Lung (tissue), 12 donors: ENCODE data around the gene EXD2. TPM values are rescaled to one million over a fixed set of nuclear protein-coding genes. Genes with fewer than 3 reads are reported as not detected.

Experiments used
- ATAC-seq: fragments of 200-7000 bp; cut with Tn5 transposase; one replicate; pipeline ENCODE4 v1.9.1; 2020; ENCODE audit warnings: moderate number of reproducible peaks; ENCODE audit not compliant: insufficient read depth, low FRiP score
- DNase-seq, 3 donors: peaks; one replicate each; pipeline ENCODE4 v3.0.0-alpha.2; 2013 to 2017
- H3K27ac ChIP-seq, 2 donors: one replicate each; pipeline ENCODE4 v1.5.1; 2013; ENCODE audit warnings: mild to moderate bottlenecking in 2 of 2, moderate library complexity in 2 of 2, control low read depth in 1 of 2, inconsistent platforms in 1 of 2, low read depth in 1 of 2, low read length in 1 of 2
- H3K27me3 ChIP-seq, 3 donors: one replicate each; pipeline ENCODE4 v1.5.1; 2013; ENCODE audit warnings: low read length in 2 of 3; ENCODE audit not compliant: control insufficient read depth in 3 of 3, insufficient read depth in 3 of 3
- H3K36me3 ChIP-seq, 4 donors: one replicate each; pipeline ENCODE4 v1.5.1; 2013; ENCODE audit warnings: low read length in 4 of 4, mild to moderate bottlenecking in 1 of 4, moderate library complexity in 1 of 4; ENCODE audit not compliant: control insufficient read depth in 4 of 4, insufficient read depth in 4 of 4
- H3K4me1 ChIP-seq, 5 donors: one replicate each; pipeline ENCODE4 v1.5.1; 2013; ENCODE audit warnings: low read length in 5 of 5, mild to moderate bottlenecking in 2 of 5, moderate library complexity in 1 of 5; ENCODE audit not compliant: control insufficient read depth in 5 of 5, insufficient read depth in 5 of 5
- H3K4me3 ChIP-seq: one replicate; pipeline ENCODE4 v1.5.1; 2013; ENCODE audit warnings: mild to moderate bottlenecking, control low read depth, moderate library complexity
- H3K9ac ChIP-seq, 2 donors: one replicate each; pipeline ENCODE4 v1.5.1; 2013; ENCODE audit warnings: low read length in 2 of 2, control low read depth in 1 of 2; ENCODE audit not compliant: insufficient read depth in 1 of 2
- H3K9me3 ChIP-seq, 4 donors: one replicate each; pipeline ENCODE4 v1.5.1; 2013; ENCODE audit warnings: low read length in 3 of 4, mild to moderate bottlenecking in 1 of 4, moderate library complexity in 1 of 4; ENCODE audit not compliant: control insufficient read depth in 4 of 4, insufficient read depth in 3 of 4
- CTCF ChIP-seq: IDR thresholded peaks from 2 replicates; pipeline ENCODE4 v1.5.1; 2012; ENCODE audit warnings: mild to moderate bottlenecking; ENCODE audit errors: control extremely low read depth, extremely low read depth
- WGBS, 2 donors: extraction: QIAGEN DNeasy Blood & Tissue Kit; methylation state at CpG; one replicate each; pipeline ENCODE4 v1.1.7; 2013; 5-methylcytosine and 5-hydroxymethylcytosine counted together
- polyA plus RNA-seq, 2 donors: library from polyadenylated mRNA; stranded (reverse); fragments of 200-250 nt; gene quantifications; one replicate each; pipeline ENCODE4 v1.2.1, GENCODE V29; 2013
- total RNA-seq, 2 donors: library from RNA; depleted of rRNA in 1 of 2; stranded (reverse); fragments of >200 nt in 1 of 2; gene quantifications; one replicate each; pipeline ENCODE4 v1.2.1, GENCODE V29; 2014 to 2021
- donor health status: control.
- donor health status: control.
- donor health status: Bipolar disorder and iron deficiency.
- donor health status: healthy.
- donor health status: DM: yes; HTN: yes; CAD: no.

EXD2 gene
- total and polyA plus RNA-seq, 4 donors, result 9.0 to 25.7 (median 14.8) TPM

- Histone ChIP-seq H3K36me3 (no peaks in the 10 kb centered on the region), H3K27ac (peak overlapping the region in 1 of 2 donors; percentile 13), H3K9ac (no peak overlapping the region), H3K9me3 (no peaks in the 10 kb centered on the region), H3K27me3 (no peaks in the 10 kb centered on the region), H3K4me1 (peaks cover 0 to 7% (median 4%) of the 10 kb centered on the region in 5 donors), H3K4me3 (no peak overlapping the region)
- no peak for TF ChIP-seq CTCF
- ATAC-seq (no peak), DNase-seq (no peak)
- WGBS, 2 donors, result 77 to 81% methylated on average over 9 of the region's 9 CpGs
Observed at GRCh38 chr14:69284170-69284569, 92.9 kb downstream of the EXD2 start.

GRCh38 chr14:69285661-69286255 is 94.5 kb downstream of the EXD2 start:
- ATAC-seq (no peak), DNase-seq (no peak)
- Histone ChIP-seq H3K4me1 (peaks cover 0 to 7% (median 4%) of the 10 kb centered on the region in 5 donors), H3K27me3 (no peaks in the 10 kb centered on the region), H3K9ac (no peak overlapping the region), H3K36me3 (no peaks in the 10 kb centered on the region), H3K9me3 (no peaks in the 10 kb centered on the region), H3K4me3 (no peak overlapping the region), H3K27ac (no peak overlapping the region)
- WGBS, 2 donors, result 79 to 88% methylated on average over 7 of the region's 7 CpGs
- no peak for TF ChIP-seq CTCF

- WGBS, 2 donors, result 79 to 87% methylated on average over 9 of the region's 9 CpGs
- TF ChIP-seq CTCF, result no peak
- Histone ChIP-seq H3K4me1 (peaks cover 0 to 15% (median 4%) of the 10 kb centered on the region in 5 donors), H3K27me3 (no peaks in the 10 kb centered on the region), H3K4me3 (no peak overlapping the region), H3K36me3 (no peaks in the 10 kb centered on the region), H3K9ac (peak overlapping the region in 1 of 2 donors; percentile 28), H3K27ac (peak overlapping the region in 1 of 2 donors; percentile 35), H3K9me3 (peaks cover 0 to 2% (median 0%) of the 10 kb centered on the region in 4 donors)
- peak in 1 of 3 donors; percentile 14 for DNase-seq
- ATAC-seq, result no peak
Observed at GRCh38 chr14:69287098-69288010, 96.1 kb downstream of the EXD2 start.
